Activated T-helper 1 cell treated with Interleukin-2 at 50 U/mL for 16 hours (primary cell): ENCODE measurements around the gene GINS2.

Source experiments
- DNase-seq: peaks from one replicate; pipeline ENCODE4 v3.0.0-alpha.2; 2020; ENCODE audit warnings: low read depth

GINS2 gene

GRCh38 chr16:85716022-85716679, 27.4 kb upstream of the GINS2 start:
- no peak for DNase-seq

- no peak for DNase-seq
These were observed 26.6 kb upstream of the GINS2 start for GRCh38 chr16:85715169-85716021.

- no peak for DNase-seq
These were observed 24.0 kb upstream of the GINS2 start for GRCh38 chr16:85712801-85713200.

- DNase-seq: no peak
These were observed 23.3 kb upstream of the GINS2 start for GRCh38 chr16:85711982-85712587.

GRCh38 chr16:85710732-85711131, 22.0 kb upstream of the GINS2 start:
- no peak for DNase-seq

GRCh38 chr16:85709766-85710585, 21.2 kb upstream of the GINS2 start:
- no peak for DNase-seq

GRCh38 chr16:85708338-85708737, 19.6 kb upstream of the GINS2 start:
- DNase-seq: no peak

GRCh38 chr16:85707528-85708095, 18.9 kb upstream of the GINS2 start:
- DNase-seq: no peak

- DNase-seq: no peak
These were observed 17.8 kb upstream of the GINS2 start for GRCh38 chr16:85706449-85707034.

- DNase-seq: no peak
These were observed 16.4 kb upstream of the GINS2 start for GRCh38 chr16:85704900-85705846.

- no peak for DNase-seq
These were observed 15.3 kb upstream of the GINS2 start for GRCh38 chr16:85704011-85704410.

- no peak for DNase-seq
These were observed 10.9 kb upstream of the GINS2 start for GRCh38 chr16:85699628-85700027.

GRCh38 chr16:85698935-85699558, 10.3 kb upstream of the GINS2 start:
- DNase-seq: no peak

- no peak for DNase-seq
These were observed 9.7 kb upstream of the GINS2 start for GRCh38 chr16:85698459-85698891.

GRCh38 chr16:85697431-85697830, 8.7 kb upstream of the GINS2 start:
- DNase-seq: no peak

- no peak for DNase-seq
These were observed 8.0 kb upstream of the GINS2 start for GRCh38 chr16:85696781-85697180.

- DNase-seq: no peak
These were observed 6.7 kb upstream of the GINS2 start for GRCh38 chr16:85695196-85696128.

GRCh38 chr16:85690469-85691064, 1.8 kb upstream of the GINS2 start:
- no peak for DNase-seq
